TTC549 (cell line): ENCODE results near the gene DNAH8.

ENCODE experiments used
- FAIRE-seq: peaks from 2 replicates; lab custom pipeline; 2012; peaks lifted over from hg19 to GRCh38; lab: Jason Lieb, UNC

Gene DNAH8

GRCh38 chr6:39053854-39054576 is 338.9 kb downstream of the DNAH8 start:
- no peak for FAIRE-seq

DNA sequence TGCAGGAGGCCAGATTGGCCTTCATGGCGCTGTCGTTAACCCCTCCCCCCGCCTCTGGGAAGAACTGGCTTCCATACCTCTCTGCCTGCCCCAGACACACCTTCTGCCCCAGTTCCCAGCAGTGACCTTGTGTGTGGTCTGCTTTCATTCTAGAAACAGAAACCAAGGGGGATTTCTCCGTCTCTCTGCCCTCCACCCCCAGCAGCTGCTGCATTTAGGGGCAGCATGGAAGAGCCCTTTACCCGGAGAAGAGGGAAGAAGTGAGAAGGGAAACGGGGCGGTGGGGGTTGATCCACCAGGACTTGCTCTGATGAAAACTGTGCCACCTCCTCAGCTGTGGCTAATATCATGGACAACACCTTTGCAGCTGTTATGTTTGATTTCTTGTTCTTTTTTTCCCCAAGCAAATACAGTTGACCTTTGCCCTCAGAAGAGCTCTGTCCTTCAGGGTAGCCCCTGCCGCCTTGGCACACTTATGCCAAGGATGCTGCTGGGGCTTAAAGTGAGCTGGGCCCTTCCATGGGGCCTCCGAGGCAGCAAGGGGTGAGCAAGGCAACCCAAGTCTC is 339.5 kb downstream of the DNAH8 start:
- no peak for FAIRE-seq

GRCh38 chr6:39055661-39056060 is 340.6 kb downstream of the DNAH8 start:
- no peak for FAIRE-seq

- FAIRE-seq = no peak
Observed at GRCh38 chr6:39056191-39056590, 341.1 kb downstream of the DNAH8 start.

- no peak for FAIRE-seq
Observed at GRCh38 chr6:39056681-39057080, 341.6 kb downstream of the DNAH8 start.

- FAIRE-seq = no peak
Observed at GRCh38 chr6:39057251-39058155, 342.4 kb downstream of the DNAH8 start.

DNA sequence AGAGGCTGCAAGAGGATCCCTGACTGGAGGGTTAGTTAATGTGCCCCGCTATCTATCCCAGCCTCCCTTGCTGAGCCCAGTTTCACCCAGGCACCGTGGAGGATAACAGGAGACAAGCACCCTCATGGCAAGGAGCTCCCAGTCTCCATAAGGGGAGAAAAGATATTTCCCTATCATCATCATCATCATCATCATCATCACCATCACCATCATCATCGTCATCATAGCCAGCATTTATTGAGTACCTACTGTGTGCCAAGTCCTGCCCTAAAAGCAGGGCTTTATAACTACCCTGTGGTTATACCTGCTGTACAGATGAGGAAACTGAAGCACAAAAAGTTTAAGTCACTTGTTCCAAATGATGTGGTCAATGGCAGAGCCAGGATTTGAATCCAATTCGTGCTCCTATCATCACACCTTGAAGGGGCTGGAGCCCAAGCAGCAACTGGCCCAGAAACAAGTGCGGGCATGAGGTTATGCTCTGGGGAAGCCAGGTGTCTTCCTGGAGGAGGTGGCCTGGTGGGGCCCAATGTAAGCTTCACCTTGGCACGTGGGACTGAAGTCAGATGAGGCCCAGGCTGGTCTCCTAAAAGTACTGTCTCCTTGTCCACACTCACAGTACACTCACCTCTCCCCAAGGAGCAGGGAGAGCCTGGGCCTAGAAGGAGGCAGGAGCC is 343.5 kb downstream of the DNAH8 start:
- FAIRE-seq = no peak

GRCh38 chr6:39059496-39060310 is 344.6 kb downstream of the DNAH8 start:
- no peak for FAIRE-seq

GRCh38 chr6:39060467-39061160 is 345.5 kb downstream of the DNAH8 start:
- FAIRE-seq = no peak

DNA sequence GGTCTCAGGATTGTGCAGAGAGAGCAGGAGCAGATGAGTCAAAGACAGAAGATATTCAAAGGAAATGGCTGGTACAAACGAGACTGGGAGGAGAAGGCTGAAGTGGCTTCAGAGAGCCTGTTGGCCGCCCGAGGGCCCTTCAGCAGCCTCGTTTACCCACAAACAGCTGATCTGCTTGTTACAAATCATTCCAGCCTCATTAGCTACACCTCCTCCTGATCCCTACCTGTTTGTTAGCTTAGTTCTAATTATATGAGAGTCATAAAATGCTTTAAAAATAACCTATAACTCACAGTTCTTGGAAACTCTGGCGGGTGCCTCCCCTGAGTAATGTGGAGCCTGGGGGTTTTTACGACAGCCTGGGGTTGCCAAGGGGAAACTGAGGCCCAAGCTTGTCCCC is 346.1 kb downstream of the DNAH8 start:
- no peak for FAIRE-seq

GRCh38 chr6:39061588-39061987 is 346.5 kb downstream of the DNAH8 start:
- no peak for FAIRE-seq

DNA sequence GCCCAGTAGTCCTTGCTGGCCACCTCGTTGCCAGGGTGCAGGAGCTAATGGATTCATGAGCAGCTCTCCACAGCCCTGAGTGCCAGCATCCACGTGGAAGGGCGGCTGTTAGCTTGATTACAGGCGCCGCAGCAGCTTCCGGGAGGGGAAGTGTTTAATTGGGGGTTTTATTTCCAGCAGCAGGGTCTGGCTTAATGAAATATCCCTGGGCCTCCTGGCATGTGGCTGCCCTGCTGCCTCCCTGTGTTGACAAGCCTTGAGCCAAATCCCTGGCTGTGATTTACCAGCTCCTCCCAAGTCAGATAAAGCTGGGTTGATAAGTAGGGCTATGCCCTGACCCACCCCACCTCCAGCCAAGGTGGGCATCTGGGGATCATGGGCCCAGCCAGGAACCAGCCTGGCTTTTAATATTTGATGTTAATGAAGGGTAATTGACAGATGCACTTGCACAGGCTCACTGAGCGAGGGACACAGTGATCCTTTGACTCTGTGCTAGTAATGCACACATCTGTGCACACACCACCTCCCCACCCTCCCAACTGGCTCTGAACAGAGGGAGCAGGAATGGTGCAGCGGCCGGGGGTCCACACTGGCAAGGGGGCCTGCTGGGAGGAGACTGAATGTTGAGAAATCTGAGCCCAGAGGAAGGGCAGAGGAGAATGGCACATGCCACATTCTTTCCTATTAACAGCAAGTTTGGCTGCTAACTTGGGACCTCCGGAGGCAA is 347.1 kb downstream of the DNAH8 start:
- FAIRE-seq = no peak

GRCh38 chr6:39063526-39063925 is 348.4 kb downstream of the DNAH8 start:
- FAIRE-seq = no peak

DNA sequence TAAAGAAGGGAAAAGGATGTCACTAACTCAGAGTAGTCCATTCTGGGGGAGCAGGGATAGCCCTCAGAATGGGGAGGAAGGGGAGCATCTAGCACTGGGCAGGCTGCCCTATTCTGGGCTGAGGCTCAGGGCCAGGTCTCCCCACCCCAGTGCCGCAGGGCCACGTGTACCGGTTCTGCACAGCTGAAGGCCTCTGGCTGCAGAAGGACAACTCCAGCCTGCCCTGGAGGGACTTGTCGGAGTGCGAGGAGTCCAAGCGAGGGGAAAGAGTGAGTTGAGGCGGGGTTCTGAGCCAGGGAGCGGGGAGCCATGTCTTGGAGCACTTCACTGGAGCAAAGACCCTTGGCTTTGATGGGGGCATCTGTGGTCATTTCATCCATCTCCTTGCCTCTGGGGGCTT is 350.4 kb downstream of the DNAH8 start:
- FAIRE-seq = no peak

- no peak for FAIRE-seq
Observed at GRCh38 chr6:39068391-39068790, 353.3 kb downstream of the DNAH8 start.

- FAIRE-seq = no peak
Observed at GRCh38 chr6:39072830-39073229, 357.7 kb downstream of the DNAH8 start.

GRCh38 chr6:39073471-39074355 is 358.6 kb downstream of the DNAH8 start:
- FAIRE-seq = no peak

- no peak for FAIRE-seq
Observed at GRCh38 chr6:39074486-39074885, 359.4 kb downstream of the DNAH8 start.

- no peak for FAIRE-seq
Observed at GRCh38 chr6:39075010-39075686, 360.0 kb downstream of the DNAH8 start.
